Endodermal cell (in vitro differentiated cells): ENCODE measurements around the gene HTRA2. TPM values are rescaled to one million over a fixed set of nuclear protein-coding genes. Genes with fewer than 3 reads are reported as not detected.

ENCODE experiments used
- DNase-seq: peaks from one replicate; pipeline ENCODE4 v3.0.0-alpha.2; 2017
- H3K27ac ChIP-seq: 2 replicates; pipeline ENCODE4 v1.5.1; 2013; ENCODE audit warnings: mild to moderate bottlenecking, low read depth, low read length, moderate library complexity
- H3K27me3 ChIP-seq: 2 replicates; pipeline ENCODE4 v1.6.1; 2013; ENCODE audit warnings: mild to moderate bottlenecking, low read length, moderate library complexity; ENCODE audit not compliant: insufficient read depth, control insufficient read depth, poor library complexity, severe bottlenecking
- H3K36me3 ChIP-seq: 2 replicates; pipeline ENCODE4 v1.7.0; 2013; ENCODE audit warnings: mild to moderate bottlenecking, low read length, moderate library complexity; ENCODE audit not compliant: control insufficient read depth, insufficient read depth
- H3K4me1 ChIP-seq: one replicate; pipeline ENCODE4 v1.7.0; 2013; ENCODE audit warnings: low read length; ENCODE audit not compliant: control insufficient read depth, insufficient read depth
- H3K4me3 ChIP-seq: 2 replicates; pipeline ENCODE4 v1.5.1; 2013; ENCODE audit warnings: mild to moderate bottlenecking, low read length, moderate library complexity
- H3K9ac ChIP-seq: 2 replicates; pipeline ENCODE4 v1.6.1; 2013; ENCODE audit warnings: mild to moderate bottlenecking, low read length, moderate library complexity; ENCODE audit not compliant: poor library complexity, severe bottlenecking; ENCODE audit errors: extremely low read depth
- H3K9me3 ChIP-seq: 2 replicates; pipeline ENCODE4 v1.6.1; 2013; ENCODE audit warnings: mild to moderate bottlenecking, low read length, moderate library complexity; ENCODE audit not compliant: control insufficient read depth
- H3K27ac Mint-ChIP-seq: 2 replicates; pipeline ENCODE4 v1.8.0; 2020; ENCODE audit warnings: mixed read lengths
- H3K27me3 Mint-ChIP-seq: 2 replicates; pipeline ENCODE4 v1.8.0; 2021; ENCODE audit warnings: mild to moderate bottlenecking, mixed read lengths; ENCODE audit not compliant: insufficient read depth
- H3K36me3 Mint-ChIP-seq: 2 replicates; pipeline ENCODE4 v1.8.0; 2020; ENCODE audit warnings: low read depth, mixed read lengths
- H3K4me1 Mint-ChIP-seq: 2 replicates; pipeline ENCODE4 v1.8.0; 2020; ENCODE audit warnings: mixed read lengths
- H3K4me3 Mint-ChIP-seq: 2 replicates; pipeline ENCODE4 v1.8.0; 2020; ENCODE audit warnings: mild to moderate bottlenecking, moderate library complexity, mixed read lengths
- H3K9me3 Mint-ChIP-seq: 2 replicates; pipeline ENCODE4 v1.8.0; 2020; ENCODE audit warnings: mild to moderate bottlenecking, mixed read lengths
- CTCF ChIP-seq: fragments of 200-600 bp; sonication (generic); conservative IDR thresholded peaks from 2 replicates; pipeline ENCODE4 v1.5.0; 2021; ENCODE audit warnings: antibody characterized with exemption, mild to moderate bottlenecking
- WGBS, 2 experiments: methylation state at CpG; one replicate each; pipeline versions ENCODE4 v1.1.5 to v1.1.7; 2013; ENCODE audit warnings: missing lambda C conversion rate in 2 of 2, mixed read lengths in 1 of 2; ENCODE audit not compliant: insufficient coverage in 1 of 2, insufficient read length in 1 of 2; 5-methylcytosine and 5-hydroxymethylcytosine counted together
- total RNA-seq, 2 donors: library from RNA; stranded (reverse); fragmentation: NEBNext Ultra II Directional in 1 of 2; extraction: Animal tissue kit (Norgen Biotek cat#: 25700) in 1 of 2; gene quantifications; 2 replicates in 1 of 2; 3 replicates in 1 of 2; pipeline ENCODE4 v1.2.1, GENCODE V29; 2021

The HTRA2 gene
- total RNA-seq, 2 donors from 2014 or later = 32.8 to 38.9 TPM

- peaks cover 7% of the 10 kb centered on the region for H3K4me1 Mint-ChIP-seq
- H3K27me3 Mint-ChIP-seq = no peaks in the 10 kb centered on the region
- DNase-seq = peak; percentile 83
- Histone ChIP-seq H3K9me3 (no peaks in the 10 kb centered on the region), H3K27me3 (no peaks in the 10 kb centered on the region), H3K27ac (no peak overlapping the region), H3K36me3 (peaks cover 35% of the 10 kb centered on the region), H3K9ac (peak overlapping the region; percentile 66), H3K4me3 (peak overlapping the region; percentile 99), H3K4me1 (no peaks in the 10 kb centered on the region)
- 16 to 31% methylated on average over 24 to 54 of the region's 54 CpGs for WGBS, 2 experiments
- no peak for TF ChIP-seq CTCF
- H3K9me3 Mint-ChIP-seq = no peaks in the 10 kb centered on the region
- peaks cover 35% of the 10 kb centered on the region for H3K36me3 Mint-ChIP-seq
- H3K27ac Mint-ChIP-seq = peak overlapping the region; percentile 74
- peak overlapping the region; percentile 98 for H3K4me3 Mint-ChIP-seq
These were observed 780 bp downstream of the HTRA2 start for GRCh38 chr2:74530239-74531187.

GRCh38 chr2:74531666-74532065 lies 1.9 kb downstream of the HTRA2 start:
- WGBS, 2 experiments = 89 to 100% methylated on average over 1 to 7 of the region's 7 CpGs
- Mint-ChIP-seq H3K4me3 (no peak overlapping the region), H3K36me3 (peaks cover 28% of the 10 kb centered on the region)

GRCh38 chr2:74532222-74532621 lies 2.5 kb downstream of the HTRA2 start:
- no peak overlapping the region for H3K4me3 Mint-ChIP-seq
- no peak overlapping the region for H3K27ac Mint-ChIP-seq
- no peak overlapping the region for H3K27ac ChIP-seq
- peaks cover 22% of the 10 kb centered on the region for H3K36me3 Mint-ChIP-seq
- no peak for DNase-seq
- no peaks in the 10 kb centered on the region for H3K4me1 ChIP-seq
- no peak for TF ChIP-seq CTCF
- H3K9me3 Mint-ChIP-seq = no peaks in the 10 kb centered on the region
- H3K9me3 ChIP-seq = no peaks in the 10 kb centered on the region
- H3K36me3 ChIP-seq = peaks cover 20% of the 10 kb centered on the region
- H3K4me3 ChIP-seq = no peak overlapping the region
- H3K27me3 Mint-ChIP-seq = no peaks in the 10 kb centered on the region
- H3K27me3 ChIP-seq = no peaks in the 10 kb centered on the region
- no peak overlapping the region for H3K9ac ChIP-seq
- H3K4me1 Mint-ChIP-seq = peaks cover 7% of the 10 kb centered on the region

More at GRCh38 chr2:74531666-74532065, 1.9 kb downstream of the HTRA2 start:
- H3K4me1 ChIP-seq = no peaks in the 10 kb centered on the region
- H3K27ac ChIP-seq = no peak overlapping the region
- no peak overlapping the region for H3K9ac ChIP-seq
- Mint-ChIP-seq H3K27ac (no peak overlapping the region), H3K4me1 (peaks cover 7% of the 10 kb centered on the region), H3K27me3 (no peaks in the 10 kb centered on the region), H3K9me3 (no peaks in the 10 kb centered on the region)
- H3K36me3 ChIP-seq = peaks cover 25% of the 10 kb centered on the region
- no peaks in the 10 kb centered on the region for H3K9me3 ChIP-seq
- DNase-seq = no peak
- no peak overlapping the region for H3K4me3 ChIP-seq
- TF ChIP-seq CTCF = no peak
- no peaks in the 10 kb centered on the region for H3K27me3 ChIP-seq
